Hippocampal formation (tissue), 2 donors: ENCODE data around the gene ASGR2.
"Not testable (repeated sequence)": the region's sequence is repeated elsewhere in the genome, so short reads cannot be mapped to it uniquely, and the experiment has no call there.

ENCODE experiments used
- DNase-seq, 2 donors: peaks; one replicate each; lab custom pipeline; 2025; lab: John Stamatoyannopoulos, UW

ASGR2 gene

GRCh38 chr17:7124923-7125322, 10.3 kb upstream of the ASGR2 start:
- DNase-seq: no peak

- no peak for DNase-seq
Measured at GRCh38 chr17:7123844-7124243, 9.2 kb upstream of the ASGR2 start.

GRCh38 chr17:7122381-7122780, 7.8 kb upstream of the ASGR2 start:
- DNase-seq: no peak

- not testable (repeated sequence) for DNase-seq
Measured at GRCh38 chr17:7120635-7121034, 6.0 kb upstream of the ASGR2 start.

- no peak for DNase-seq
Measured at GRCh38 chr17:7120123-7120522, 5.5 kb upstream of the ASGR2 start.

GRCh38 chr17:7119314-7119713, 4.7 kb upstream of the ASGR2 start:
- DNase-seq: no peak

- no peak for DNase-seq
Measured at GRCh38 chr17:7114875-7115614, 423 bp upstream of the ASGR2 start.

- DNase-seq: no peak
Measured at GRCh38 chr17:7113273-7114071, 1.1 kb downstream of the ASGR2 start.

GRCh38 chr17:7112510-7113108, 2.0 kb downstream of the ASGR2 start:
- DNase-seq: no peak

- DNase-seq: no peak
Measured at GRCh38 chr17:7111784-7112509, 2.7 kb downstream of the ASGR2 start.

GRCh38 chr17:7110617-7111306, 3.9 kb downstream of the ASGR2 start:
- DNase-seq: no peak

- no peak for DNase-seq
Measured at GRCh38 chr17:7109461-7110322, 4.9 kb downstream of the ASGR2 start.

- DNase-seq: no peak
Measured at GRCh38 chr17:7108981-7109380, 5.6 kb downstream of the ASGR2 start.

GRCh38 chr17:7108560-7108925, 6.1 kb downstream of the ASGR2 start:
- no peak for DNase-seq

- no peak for DNase-seq
Measured at GRCh38 chr17:7107795-7108559, 6.6 kb downstream of the ASGR2 start.

- no peak for DNase-seq
Measured at GRCh38 chr17:7107012-7107754, 7.4 kb downstream of the ASGR2 start.

GRCh38 chr17:7102421-7102820, 12.2 kb downstream of the ASGR2 start:
- no peak for DNase-seq

GRCh38 chr17:7101531-7101930, 13.1 kb downstream of the ASGR2 start:
- no peak for DNase-seq
